ENCODE measurements around the gene ACCSL. TPM values are rescaled to one million over a fixed set of nuclear protein-coding genes. Genes with fewer than 3 reads are reported as not detected.

ACCSL gene
- total and polyA plus RNA-seq, 9 donors, result 0.05 to 0.67 TPM; not detected in 7

DNA sequence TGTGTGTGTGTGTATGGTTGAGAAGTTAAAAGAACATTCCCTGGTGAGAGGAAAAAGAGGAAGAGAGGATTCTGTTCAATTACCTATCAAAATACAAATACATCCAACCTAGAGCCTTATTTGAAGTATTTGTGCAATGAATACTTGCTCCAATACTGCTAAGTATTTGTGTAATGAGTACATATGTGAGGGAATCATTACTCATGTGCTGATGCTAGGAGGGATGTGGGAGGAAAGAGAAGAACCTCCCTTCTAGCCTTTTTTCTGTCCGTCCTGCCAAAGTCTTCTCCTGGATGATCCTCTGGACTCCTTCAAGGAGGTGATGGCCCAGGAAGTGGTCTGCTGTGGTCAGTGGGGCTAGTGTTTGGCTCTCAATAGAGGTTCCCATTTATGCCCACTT lies 36.0 kb upstream of the ACCSL start:
- intact Hi-C loops (cut with DNase I), result loop anchor here in 1 of 4 donors (5.0 kb wide), 1 partner anchor 1536 kb away; no protein-coding TSS in a partner anchor
- WGBS, 3 donors, result 30 to 73% (median 50%) methylated on average over 1 of the region's 1 CpG
- no peak for DNase-seq

GRCh38 chr11:44014968-44015623 lies 32.7 kb upstream of the ACCSL start:
- no peak overlapping the region for H3K27ac ChIP-seq
- no peak overlapping the region for H3K4me3 ChIP-seq
- H3K27me3 ChIP-seq, result no peaks in the 10 kb centered on the region
- peaks cover 14% of the 10 kb centered on the region for H3K4me1 ChIP-seq (ENCODE audit: insufficient read depth)
- H3K9me3 ChIP-seq, result no peaks in the 10 kb centered on the region
- intact Hi-C loops (cut with DNase I), result loop anchor here in 1 of 4 donors (5.0 kb wide), 1 partner anchor 1532 kb away; no protein-coding TSS in a partner anchor
- H3K36me3 ChIP-seq, result no peaks in the 10 kb centered on the region
- 72 to 79% (median 78%) methylated on average over 8 of the region's 8 CpGs for WGBS, 3 donors
- TF ChIP-seq CTCF (IDR thresholded peaks at IDR 0.05), result no peak
- TF ChIP-seq POLR2A (IDR thresholded peaks at IDR 0.05), result no peak
- TF ChIP-seq EP300 (IDR thresholded peaks at IDR 0.05), result no peak
- peak in 2 of 5 donors; percentile 6 to 10 for DNase-seq

More for the DNA sequence above, 36.0 kb upstream of the ACCSL start:
- H3K27me3 ChIP-seq, result no peaks in the 10 kb centered on the region
- H3K9me3 ChIP-seq, result no peaks in the 10 kb centered on the region
- H3K27ac ChIP-seq, result no peak overlapping the region
- no peak for TF ChIP-seq POLR2A (IDR thresholded peaks at IDR 0.05)
- TF ChIP-seq EP300 (IDR thresholded peaks at IDR 0.05), result no peak
- no peak for TF ChIP-seq CTCF (IDR thresholded peaks at IDR 0.05)
- H3K4me3 ChIP-seq, result no peak overlapping the region
- H3K4me1 ChIP-seq (ENCODE audit: insufficient read depth), result peaks cover 7% of the 10 kb centered on the region
- no peaks in the 10 kb centered on the region for H3K36me3 ChIP-seq

- H3K27ac ChIP-seq, result no peak overlapping the region
- intact Hi-C loops (cut with DNase I), result no loop called here
Observed at GRCh38 chr11:44015624-44016007, 32.2 kb upstream of the ACCSL start.

GRCh38 chr11:44016131-44016530 lies 31.6 kb upstream of the ACCSL start:
- H3K36me3 ChIP-seq, result no peaks in the 10 kb centered on the region
- H3K27me3 ChIP-seq, result no peaks in the 10 kb centered on the region
- intact Hi-C loops (cut with DNase I), result no loop called here
- TF ChIP-seq POLR2A (IDR thresholded peaks at IDR 0.05) (no peak), CTCF (IDR thresholded peaks at IDR 0.05) (no peak), EP300 (IDR thresholded peaks at IDR 0.05) (no peak)
- peak overlapping the region in 1 of 2 donors; percentile 26 for H3K27ac ChIP-seq
- H3K9me3 ChIP-seq, result no peaks in the 10 kb centered on the region
- WGBS, 3 donors, result 36 to 46% (median 43%) methylated on average over 5 of the region's 5 CpGs
- peak in 4 of 5 donors; percentile 40 to 75 (median 58) for DNase-seq
- no peak overlapping the region for H3K4me3 ChIP-seq
- H3K4me1 ChIP-seq (ENCODE audit: insufficient read depth), result peaks cover 14% of the 10 kb centered on the region

More at GRCh38 chr11:44015624-44016007, 32.2 kb upstream of the ACCSL start:
- 96 to 97% (median 96%) methylated on average over 3 of the region's 3 CpGs for WGBS, 3 donors
- TF ChIP-seq EP300 (IDR thresholded peaks at IDR 0.05) (no peak), POLR2A (IDR thresholded peaks at IDR 0.05) (no peak), CTCF (IDR thresholded peaks at IDR 0.05) (no peak)
- Histone ChIP-seq H3K4me1 (ENCODE audit: insufficient read depth) (peaks cover 14% of the 10 kb centered on the region), H3K36me3 (no peaks in the 10 kb centered on the region), H3K27me3 (no peaks in the 10 kb centered on the region), H3K4me3 (no peak overlapping the region), H3K9me3 (no peaks in the 10 kb centered on the region)
- DNase-seq, result peak in 1 of 5 donors; percentile 2
